CD4-positive, alpha-beta T cell (primary cell): ENCODE results near the gene SELENOP. TPM values are rescaled to one million over a fixed set of nuclear protein-coding genes. Genes with fewer than 3 reads are reported as not detected.

Experiments used
- ATAC-seq: fragments of 200-7000 bp; cut with Tn5 transposase; one replicate; pipeline ENCODE4 v1.10.0; 2022; ENCODE audit warnings: mild to moderate bottlenecking; ENCODE audit not compliant: poor library complexity
- CTCF ChIA-PET: fragments of 350-600 bp; sonication (Branson Sonifier 250); formaldehyde crosslinking; loops from one replicate; lab custom pipeline; 2021; ENCODE audit warnings: antibody characterized with exemption, inconsistent platforms; lab: Charles Lee
- POLR2A ChIA-PET: fragments of 350-600 bp; sonication (Branson Sonifier 250); formaldehyde crosslinking; loops from one replicate; lab custom pipeline; 2021; ENCODE audit warnings: antibody characterized with exemption, inconsistent platforms; lab: Charles Lee
- DNase-seq, 14 experiments: peaks; one replicate each; pipeline ENCODE4 v3.0.0-alpha.2; 2013 to 2020; ENCODE audit warnings: mixed read lengths in 2 of 14
- H3K27ac ChIP-seq, 2 donors: one replicate each; pipeline versions ENCODE4 v1.5.1 to v1.7.0; 2013; ENCODE audit warnings: low read length in 2 of 2, low read depth in 1 of 2, mild to moderate bottlenecking in 1 of 2
- H3K27me3 ChIP-seq, 2 experiments: 1 replicate in 1 of 2; 2 replicates in 1 of 2; pipeline versions ENCODE4 v1.6.1 to v1.7.0; 2013; ENCODE audit warnings: low read length in 2 of 2, control low read depth in 1 of 2, mild to moderate bottlenecking in 1 of 2, moderate library complexity in 1 of 2; ENCODE audit not compliant: insufficient read depth in 2 of 2, control insufficient read depth in 1 of 2
- H3K36me3 ChIP-seq: one replicate; pipeline ENCODE4 v1.6.1; 2013; ENCODE audit warnings: low read length, control low read depth; ENCODE audit not compliant: insufficient read depth
- H3K4me1 ChIP-seq: one replicate; pipeline ENCODE4 v1.6.1; 2013; ENCODE audit warnings: low read length, control low read depth; ENCODE audit not compliant: insufficient read depth
- H3K4me3 ChIP-seq: one replicate; pipeline ENCODE4 v1.5.1; 2013; ENCODE audit warnings: mild to moderate bottlenecking, low read length, moderate library complexity
- H3K9me3 ChIP-seq, 2 experiments: 1 replicate in 1 of 2; 2 replicates in 1 of 2; pipeline versions ENCODE4 v1.6.1 to v1.7.0; 2013; ENCODE audit warnings: low read length in 2 of 2, mild to moderate bottlenecking in 2 of 2, control low read depth in 1 of 2, moderate library complexity in 1 of 2; ENCODE audit not compliant: control insufficient read depth in 1 of 2, insufficient read depth in 1 of 2
- H3K27ac Mint-ChIP-seq: one replicate; pipeline ENCODE4 v1.8.0; 2020; ENCODE audit warnings: mixed read lengths
- H3K27me3 Mint-ChIP-seq: one replicate; pipeline ENCODE4 v1.8.0; 2021; ENCODE audit warnings: mixed read lengths
- H3K36me3 Mint-ChIP-seq: one replicate; pipeline ENCODE4 v1.8.0; 2021; ENCODE audit warnings: low read depth, mixed read lengths
- H3K4me1 Mint-ChIP-seq: one replicate; pipeline ENCODE4 v1.8.0; 2021; ENCODE audit warnings: low read depth, mixed read lengths
- H3K4me3 Mint-ChIP-seq: one replicate; pipeline ENCODE4 v1.8.0; 2020; ENCODE audit warnings: mild to moderate bottlenecking, mixed read lengths
- H3K9me3 Mint-ChIP-seq: one replicate; pipeline ENCODE4 v1.8.0; 2020; ENCODE audit warnings: mixed read lengths
- intact Hi-C, 2 experiments: fragments of 100-400 bp; cut with DNase I in 1 of 2; cut with micrococcal nuclease in 1 of 2; formaldehyde crosslinking; loops; one replicate each; pipeline versions ENCODE4 v1.15.1 to v1.9.0; 2023 to 2025; cut with DNase I, micrococcal nuclease
- total RNA-seq, 174 experiments: library from RNA in 2 of 174; stranded (reverse) in 2 of 174; gene quantifications; one replicate each; pipeline ENCODE4 v1.2.3 and lab custom pipeline; 2021 to 2026
- TF ChIP-seq, protein P1 (sequence below): fragments of 200-600 bp; IDR thresholded peaks from one replicate; pipeline ENCODE4 v1.8.0; 2022; ENCODE audit warnings: antibody characterized with exemption, mild to moderate bottlenecking

SELENOP gene
- total RNA-seq, 2 experiments from 2014 or later: 0.36 TPM; not detected in 1

DNA sequence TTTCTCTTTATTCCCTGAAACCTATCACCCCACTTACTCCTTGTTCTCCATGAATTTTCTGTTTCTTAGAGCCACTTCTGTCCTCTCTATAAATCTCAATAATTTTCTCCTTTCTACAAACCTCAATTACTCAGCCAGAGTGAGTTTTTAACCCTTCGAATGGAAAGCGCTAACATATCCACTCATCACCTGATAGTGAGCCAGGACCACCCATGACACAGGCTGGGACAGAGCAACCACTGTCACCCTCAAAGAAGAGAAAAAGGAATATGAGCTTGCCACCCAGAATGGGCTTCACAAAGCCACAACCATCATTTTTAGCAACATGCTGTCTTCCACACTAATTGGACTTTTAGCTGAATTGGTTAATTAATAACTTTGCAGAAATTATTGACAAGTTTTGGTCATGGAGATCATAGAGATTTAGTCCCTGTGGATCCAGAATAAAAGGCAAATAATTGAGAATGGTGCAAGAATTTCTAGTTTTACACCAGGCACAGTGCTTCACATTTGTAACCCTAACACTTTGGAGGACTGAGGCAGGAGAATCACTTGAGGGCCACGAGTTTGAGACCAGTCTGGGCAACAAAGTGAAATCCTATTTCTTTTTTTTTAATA is 32.1 kb upstream of the SELENOP start:
- Histone ChIP-seq H3K4me3 (no peak overlapping the region), H3K27ac (no peak overlapping the region), H3K4me1 (no peaks in the 10 kb centered on the region), H3K27me3 (no peaks in the 10 kb centered on the region), H3K9me3 (no peaks in the 10 kb centered on the region), H3K36me3 (no peaks in the 10 kb centered on the region)
- H3K4me1 Mint-ChIP-seq: no peaks in the 10 kb centered on the region
- ChIA-PET CTCF (no interaction called here), POLR2A (no interaction called here)
- H3K9me3 Mint-ChIP-seq: no peaks in the 10 kb centered on the region
- no peak overlapping the region for H3K4me3 Mint-ChIP-seq
- no peak for ATAC-seq
- no peaks in the 10 kb centered on the region for H3K36me3 Mint-ChIP-seq
- DNase-seq: no peak
- peaks cover 26% of the 10 kb centered on the region for H3K27me3 Mint-ChIP-seq
- intact Hi-C loops: no loop called here
- H3K27ac Mint-ChIP-seq: no peak overlapping the region
- TF ChIP-seq, protein P1, sequence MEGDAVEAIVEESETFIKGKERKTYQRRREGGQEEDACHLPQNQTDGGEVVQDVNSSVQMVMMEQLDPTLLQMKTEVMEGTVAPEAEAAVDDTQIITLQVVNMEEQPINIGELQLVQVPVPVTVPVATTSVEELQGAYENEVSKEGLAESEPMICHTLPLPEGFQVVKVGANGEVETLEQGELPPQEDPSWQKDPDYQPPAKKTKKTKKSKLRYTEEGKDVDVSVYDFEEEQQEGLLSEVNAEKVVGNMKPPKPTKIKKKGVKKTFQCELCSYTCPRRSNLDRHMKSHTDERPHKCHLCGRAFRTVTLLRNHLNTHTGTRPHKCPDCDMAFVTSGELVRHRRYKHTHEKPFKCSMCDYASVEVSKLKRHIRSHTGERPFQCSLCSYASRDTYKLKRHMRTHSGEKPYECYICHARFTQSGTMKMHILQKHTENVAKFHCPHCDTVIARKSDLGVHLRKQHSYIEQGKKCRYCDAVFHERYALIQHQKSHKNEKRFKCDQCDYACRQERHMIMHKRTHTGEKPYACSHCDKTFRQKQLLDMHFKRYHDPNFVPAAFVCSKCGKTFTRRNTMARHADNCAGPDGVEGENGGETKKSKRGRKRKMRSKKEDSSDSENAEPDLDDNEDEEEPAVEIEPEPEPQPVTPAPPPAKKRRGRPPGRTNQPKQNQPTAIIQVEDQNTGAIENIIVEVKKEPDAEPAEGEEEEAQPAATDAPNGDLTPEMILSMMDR: no peak

DNA sequence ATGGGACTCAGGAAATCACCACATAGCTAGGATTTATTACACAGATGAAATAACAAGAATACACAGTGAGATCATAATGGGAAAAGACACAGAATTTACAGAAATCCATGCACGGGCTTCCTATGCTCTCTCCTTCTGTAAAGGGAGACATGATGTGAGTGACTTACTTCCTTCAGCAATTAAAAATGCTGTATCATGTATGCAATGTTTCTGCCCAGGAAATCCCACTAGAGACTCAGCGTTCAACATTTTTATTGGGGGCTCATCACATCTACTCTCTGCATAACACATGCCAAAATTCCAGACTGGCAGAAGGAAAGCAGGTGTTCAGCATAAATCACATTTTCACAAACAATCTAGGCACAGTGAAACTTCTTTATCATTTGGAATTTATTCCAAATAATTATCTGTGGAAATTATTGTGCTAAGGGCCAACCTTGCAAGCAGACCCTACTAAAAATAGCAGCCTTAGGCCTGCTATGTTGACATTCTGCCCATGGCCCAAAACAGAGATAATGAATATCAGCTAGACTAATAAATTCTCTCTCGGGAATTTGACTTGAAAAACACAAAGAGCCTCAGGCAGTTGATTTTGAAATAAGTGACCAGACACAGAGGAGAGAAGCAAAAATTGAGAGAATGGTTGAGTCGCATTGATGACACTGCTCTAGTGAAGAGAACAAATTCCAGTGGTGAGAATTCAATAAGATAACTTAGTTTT is 31.4 kb upstream of the SELENOP start:
- H3K27ac Mint-ChIP-seq: no peak overlapping the region
- Histone ChIP-seq H3K4me1 (no peaks in the 10 kb centered on the region), H3K36me3 (no peaks in the 10 kb centered on the region), H3K9me3 (no peaks in the 10 kb centered on the region), H3K4me3 (no peak overlapping the region), H3K27ac (no peak overlapping the region), H3K27me3 (no peaks in the 10 kb centered on the region)
- H3K4me3 Mint-ChIP-seq: no peak overlapping the region
- no peaks in the 10 kb centered on the region for H3K36me3 Mint-ChIP-seq
- peaks cover 22% of the 10 kb centered on the region for H3K27me3 Mint-ChIP-seq
- ChIA-PET CTCF (no interaction called here), POLR2A (no interaction called here)
- intact Hi-C loops: no loop called here
- TF ChIP-seq, protein P1: no peak
- DNase-seq (no peak), ATAC-seq (no peak)
- H3K4me1 Mint-ChIP-seq: no peaks in the 10 kb centered on the region
- no peaks in the 10 kb centered on the region for H3K9me3 Mint-ChIP-seq

DNA sequence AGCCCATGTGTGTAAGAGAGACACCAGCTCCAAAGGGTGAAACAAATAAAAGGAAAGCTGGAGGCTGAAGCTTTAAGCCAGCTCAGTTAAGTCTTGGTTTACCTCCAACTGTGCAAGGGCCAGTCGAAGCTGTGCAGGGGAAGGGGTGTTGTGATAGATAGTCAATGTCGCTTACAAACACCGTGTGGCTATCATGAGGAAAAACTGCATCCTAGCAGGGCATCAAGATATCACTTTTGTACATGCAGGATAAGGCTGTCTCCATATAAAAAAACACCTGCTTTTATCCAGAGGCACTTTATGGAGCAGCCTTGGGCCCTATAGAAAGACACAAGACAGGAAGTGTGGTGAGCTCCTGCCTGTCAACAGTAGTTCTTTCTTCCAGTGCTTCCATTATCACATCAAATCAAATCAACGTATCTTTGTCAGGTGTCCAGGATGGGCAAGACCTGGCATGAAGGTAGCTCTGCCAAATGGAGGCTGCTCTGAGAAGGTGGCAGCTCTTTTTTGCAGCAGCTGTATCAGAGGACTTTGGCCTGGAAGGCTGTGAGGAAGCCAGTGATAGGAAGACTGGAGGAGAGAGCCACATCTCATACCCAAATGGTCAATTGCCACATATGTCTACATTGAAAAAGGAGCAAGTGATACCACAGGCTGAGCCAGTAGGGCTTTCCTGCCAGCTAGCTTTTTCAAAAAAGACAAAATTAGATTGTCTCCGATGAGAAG is 29.3 kb upstream of the SELENOP start:
- no peaks in the 10 kb centered on the region for H3K27me3 ChIP-seq
- POLR2A ChIA-PET: no interaction called here
- Mint-ChIP-seq H3K4me1 (no peaks in the 10 kb centered on the region), H3K9me3 (no peaks in the 10 kb centered on the region), H3K36me3 (no peaks in the 10 kb centered on the region), H3K27ac (no peak overlapping the region), H3K27me3 (peaks cover 19% of the 10 kb centered on the region), H3K4me3 (no peak overlapping the region)
- no peaks in the 10 kb centered on the region for H3K36me3 ChIP-seq
- no peaks in the 10 kb centered on the region for H3K4me1 ChIP-seq
- H3K27ac ChIP-seq: no peak overlapping the region
- ATAC-seq: no peak
- H3K9me3 ChIP-seq: peaks cover 0 to 7% of the 10 kb centered on the region in 2 experiments
- H3K4me3 ChIP-seq: no peak overlapping the region
- intact Hi-C loops: no loop called here
- TF ChIP-seq, protein P1: no peak
- CTCF ChIA-PET: no interaction called here
- DNase-seq: no peak
